Cerebellar cortex (tissue), 1 donor: ENCODE results near the gene MICAL1.

Experiments used
- DNase-seq: peaks from one replicate; pipeline ENCODE4 v3.0.0-alpha.2; 2015; ENCODE audit warnings: low spot score

The MICAL1 gene

GRCh38 chr6:109429496-109429895, 26.1 kb downstream of the MICAL1 start:
- peak; percentile 42 for DNase-seq

GRCh38 chr6:109428889-109429477, 26.6 kb downstream of the MICAL1 start:
- peak; percentile 86 for DNase-seq

- no peak for DNase-seq
These were observed 30.6 kb downstream of the MICAL1 start for GRCh38 chr6:109424946-109425345.

- no peak for DNase-seq
These were observed 34.4 kb downstream of the MICAL1 start for GRCh38 chr6:109421184-109421583.

GRCh38 chr6:109420751-109421150, 34.8 kb downstream of the MICAL1 start:
- no peak for DNase-seq

GRCh38 chr6:109417646-109418045, 37.9 kb downstream of the MICAL1 start:
- no peak for DNase-seq

GRCh38 chr6:109411034-109411433, 44.5 kb downstream of the MICAL1 start:
- no peak for DNase-seq

- DNase-seq: no peak
These were observed 49.4 kb downstream of the MICAL1 start for GRCh38 chr6:109406196-109406595.

GRCh38 chr6:109397020-109397419, 58.6 kb downstream of the MICAL1 start:
- no peak for DNase-seq

GRCh38 chr6:109396046-109396718, 59.4 kb downstream of the MICAL1 start:
- DNase-seq: no peak
